Measurements from ENCODE around the gene CLBA1. TPM values are rescaled to one million over a fixed set of nuclear protein-coding genes. Genes with fewer than 3 reads are reported as not detected.

The CLBA1 gene
- total RNA-seq, 4 donors from 2014 or later = 1.4 to 7.9 (median 3.6) TPM

DNA sequence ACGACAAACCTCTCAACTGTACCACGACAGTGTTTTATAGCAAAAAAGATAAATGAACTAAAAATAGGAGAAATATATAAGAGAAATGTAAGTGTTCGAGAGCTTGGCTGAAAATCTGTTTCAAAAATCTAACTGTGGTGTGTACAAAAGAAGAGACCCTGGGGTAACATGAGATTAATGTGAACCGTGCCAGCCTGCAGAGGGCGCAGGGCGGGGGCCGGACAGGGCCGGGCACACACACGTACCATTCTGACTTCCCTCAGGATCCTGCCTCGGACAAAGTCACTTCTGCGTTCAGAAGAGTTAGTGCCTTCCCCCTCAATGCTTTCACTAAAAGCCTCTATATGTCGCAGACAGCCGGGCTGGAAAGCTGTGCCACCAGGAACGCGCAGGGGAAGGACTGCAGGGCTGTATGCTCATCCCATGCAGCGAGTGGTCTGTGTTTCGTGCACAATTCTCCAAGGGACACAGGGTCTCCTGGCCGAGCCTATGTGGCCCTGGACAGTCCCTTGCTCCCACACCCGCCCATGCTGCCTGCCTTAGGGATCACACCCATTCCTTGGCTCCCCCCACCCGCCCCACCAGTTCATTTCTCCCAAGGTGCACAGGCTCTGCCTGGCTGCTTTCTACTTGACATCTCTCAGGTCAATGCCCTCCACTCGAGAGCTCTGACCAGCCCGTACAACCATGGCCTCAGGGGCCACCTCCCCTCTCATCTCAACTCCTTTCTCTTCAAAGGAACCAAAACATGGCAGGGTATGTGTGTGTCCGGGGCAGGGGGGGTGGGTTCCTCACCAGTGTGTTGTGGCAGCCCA is 26.8 kb downstream of the CLBA1 start:
- TF ChIP-seq, protein P1, sequence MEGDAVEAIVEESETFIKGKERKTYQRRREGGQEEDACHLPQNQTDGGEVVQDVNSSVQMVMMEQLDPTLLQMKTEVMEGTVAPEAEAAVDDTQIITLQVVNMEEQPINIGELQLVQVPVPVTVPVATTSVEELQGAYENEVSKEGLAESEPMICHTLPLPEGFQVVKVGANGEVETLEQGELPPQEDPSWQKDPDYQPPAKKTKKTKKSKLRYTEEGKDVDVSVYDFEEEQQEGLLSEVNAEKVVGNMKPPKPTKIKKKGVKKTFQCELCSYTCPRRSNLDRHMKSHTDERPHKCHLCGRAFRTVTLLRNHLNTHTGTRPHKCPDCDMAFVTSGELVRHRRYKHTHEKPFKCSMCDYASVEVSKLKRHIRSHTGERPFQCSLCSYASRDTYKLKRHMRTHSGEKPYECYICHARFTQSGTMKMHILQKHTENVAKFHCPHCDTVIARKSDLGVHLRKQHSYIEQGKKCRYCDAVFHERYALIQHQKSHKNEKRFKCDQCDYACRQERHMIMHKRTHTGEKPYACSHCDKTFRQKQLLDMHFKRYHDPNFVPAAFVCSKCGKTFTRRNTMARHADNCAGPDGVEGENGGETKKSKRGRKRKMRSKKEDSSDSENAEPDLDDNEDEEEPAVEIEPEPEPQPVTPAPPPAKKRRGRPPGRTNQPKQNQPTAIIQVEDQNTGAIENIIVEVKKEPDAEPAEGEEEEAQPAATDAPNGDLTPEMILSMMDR (IDR thresholded peaks at IDR 0.05; ENCODE audit: low read depth) = no peak

DNA sequence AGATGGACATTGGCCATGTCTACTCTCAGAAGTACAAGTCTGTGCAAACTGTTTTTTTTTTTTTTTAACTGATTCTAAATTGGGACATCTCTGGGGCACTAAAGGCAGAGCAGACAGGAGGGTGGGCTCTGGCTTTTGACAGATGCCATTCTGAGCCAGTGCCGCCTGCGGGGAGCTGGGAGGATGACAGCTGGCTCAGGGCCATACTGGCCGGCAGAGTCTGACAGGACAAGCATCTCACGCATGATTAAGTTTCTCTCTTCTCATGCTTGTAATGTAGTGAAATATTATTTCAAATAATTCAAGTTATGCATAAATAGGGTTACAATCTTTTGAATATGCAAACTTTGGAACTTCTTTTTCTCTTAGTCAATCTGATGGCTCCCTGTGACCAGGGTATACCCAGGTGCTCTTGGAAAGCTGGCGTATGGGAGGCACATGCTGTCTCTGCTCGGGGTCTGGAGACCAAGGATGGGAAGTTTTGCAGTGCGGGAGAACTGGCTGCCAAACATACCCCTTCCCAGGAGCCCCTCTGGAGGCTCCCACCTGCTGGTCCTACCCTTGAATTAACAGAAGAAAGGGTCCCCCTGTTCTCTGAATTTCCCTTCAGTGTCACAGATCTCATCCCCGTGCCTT is 27.7 kb downstream of the CLBA1 start:
- TF ChIP-seq, protein P1 (IDR thresholded peaks at IDR 0.05; ENCODE audit: low read depth) = no peak

DNA sequence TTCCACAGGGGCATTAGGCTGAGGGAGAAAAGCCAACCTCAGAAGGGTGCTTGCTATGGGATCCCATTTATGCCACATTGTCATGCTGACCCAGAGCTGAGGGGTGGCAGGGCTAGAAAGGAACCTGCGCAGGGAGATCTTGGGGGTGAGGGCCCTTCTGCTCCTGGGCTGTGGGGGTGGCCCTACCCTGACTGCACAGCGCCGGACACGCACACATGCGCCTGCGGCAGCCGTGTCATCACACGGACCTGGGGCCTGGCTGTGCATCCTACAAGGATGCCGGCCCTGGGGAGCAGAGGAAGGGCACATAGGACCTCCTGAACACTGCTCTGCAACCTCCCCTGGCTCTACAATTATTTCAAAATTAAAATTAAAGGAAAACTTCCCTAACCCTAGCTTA is 28.4 kb downstream of the CLBA1 start:
- TF ChIP-seq, protein P1 (IDR thresholded peaks at IDR 0.05; ENCODE audit: low read depth) = no peak

DNA sequence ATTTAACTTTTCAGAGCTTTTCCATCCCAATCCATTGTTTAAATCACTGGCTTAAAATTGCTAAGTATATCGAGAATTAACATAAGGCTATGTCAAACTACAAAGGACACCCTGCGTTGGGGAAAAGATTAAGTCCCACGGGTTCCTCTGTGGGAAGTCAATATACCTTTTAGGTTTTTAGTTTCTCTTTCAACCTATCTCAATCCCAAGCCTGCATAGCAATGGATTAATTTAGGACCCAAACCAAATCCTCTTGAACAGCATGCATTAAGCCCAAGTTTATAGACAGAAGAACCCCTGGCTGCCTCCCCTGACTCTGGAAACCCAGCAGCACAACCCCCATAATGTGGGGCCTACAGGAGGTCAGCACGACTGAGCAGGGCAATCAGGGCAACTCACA is 29.0 kb downstream of the CLBA1 start:
- TF ChIP-seq, protein P1 (IDR thresholded peaks at IDR 0.05; ENCODE audit: low read depth) = no peak

DNA sequence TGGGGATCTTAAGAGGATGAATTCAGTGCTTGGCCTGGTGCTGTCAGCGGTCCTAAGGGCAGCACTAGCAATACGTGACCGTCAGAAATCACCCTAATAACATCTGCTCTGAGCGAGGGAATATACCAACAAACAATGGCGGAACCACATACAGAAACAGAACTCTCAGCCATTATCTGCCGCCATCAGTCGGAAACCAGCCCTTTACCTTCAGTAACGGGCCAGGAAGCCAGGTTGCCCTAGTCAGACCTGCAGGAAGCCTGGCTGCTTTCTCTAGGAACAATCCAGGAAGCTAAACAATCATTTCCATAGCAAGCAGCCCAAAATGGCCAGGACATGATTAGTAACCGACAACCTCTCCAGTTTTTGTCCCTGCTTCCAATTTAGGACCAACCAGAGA is 29.7 kb downstream of the CLBA1 start:
- TF ChIP-seq, protein P1 (IDR thresholded peaks at IDR 0.05; ENCODE audit: low read depth) = no peak

DNA sequence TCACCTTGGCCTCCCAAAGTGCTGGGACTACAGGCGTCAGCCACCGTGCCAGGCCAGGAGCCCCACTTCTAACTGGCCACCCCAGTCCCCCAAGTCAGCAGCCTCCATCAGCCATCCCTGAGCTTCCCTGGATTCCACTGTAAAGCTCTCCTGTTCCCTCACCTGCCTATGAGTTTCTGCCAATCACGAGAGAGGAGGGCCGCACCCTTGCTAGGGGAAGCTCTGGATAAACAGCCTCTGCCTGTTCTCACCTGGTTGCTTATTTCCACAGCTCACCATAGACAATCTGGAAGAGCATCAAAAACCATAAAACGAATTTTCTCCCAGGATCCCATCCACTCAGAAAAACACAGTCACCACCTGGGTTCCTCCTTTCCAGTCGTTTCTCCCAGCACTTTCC is 30.3 kb downstream of the CLBA1 start:
- TF ChIP-seq, protein P1 (IDR thresholded peaks at IDR 0.05; ENCODE audit: low read depth) = no peak

DNA sequence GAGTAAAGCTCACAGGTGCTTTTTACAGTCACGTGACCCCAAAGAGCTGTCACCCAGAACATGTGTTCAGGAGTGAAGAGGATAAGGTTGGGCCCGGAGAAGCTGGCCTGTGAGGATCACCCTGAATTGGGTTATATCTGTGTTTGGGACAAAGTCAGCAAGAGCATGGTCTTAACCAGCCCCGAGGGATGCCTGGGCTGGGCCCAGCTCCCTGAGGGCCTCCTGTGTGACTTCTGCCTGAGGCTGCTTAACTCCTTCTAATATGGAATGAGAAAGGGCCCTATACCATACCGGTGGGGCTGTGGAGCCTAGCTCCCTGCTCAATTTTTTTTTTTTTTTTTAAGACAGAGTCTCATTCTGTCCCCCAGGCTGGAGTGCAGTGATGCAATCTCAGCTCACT is 32.8 kb downstream of the CLBA1 start:
- TF ChIP-seq, protein P1 (IDR thresholded peaks at IDR 0.05; ENCODE audit: low read depth) = no peak

Data from subcutaneous adipose tissue (tissue), 4 donors.